C4-2B (cell line): ENCODE data around the gene DRD4.

Source experiments
- ZFX ChIP-seq: fragments of 450-650 bp; IDR thresholded peaks from 2 replicates; pipeline ENCODE4 v1.6.1; 2017
- TF ChIP-seq, protein P1 (sequence below): fragments of 450-650 bp; conservative IDR thresholded peaks from 2 replicates; pipeline ENCODE4 v1.5.1; 2017; ENCODE audit warnings: mild to moderate bottlenecking

- TF ChIP-seq, protein P1, sequence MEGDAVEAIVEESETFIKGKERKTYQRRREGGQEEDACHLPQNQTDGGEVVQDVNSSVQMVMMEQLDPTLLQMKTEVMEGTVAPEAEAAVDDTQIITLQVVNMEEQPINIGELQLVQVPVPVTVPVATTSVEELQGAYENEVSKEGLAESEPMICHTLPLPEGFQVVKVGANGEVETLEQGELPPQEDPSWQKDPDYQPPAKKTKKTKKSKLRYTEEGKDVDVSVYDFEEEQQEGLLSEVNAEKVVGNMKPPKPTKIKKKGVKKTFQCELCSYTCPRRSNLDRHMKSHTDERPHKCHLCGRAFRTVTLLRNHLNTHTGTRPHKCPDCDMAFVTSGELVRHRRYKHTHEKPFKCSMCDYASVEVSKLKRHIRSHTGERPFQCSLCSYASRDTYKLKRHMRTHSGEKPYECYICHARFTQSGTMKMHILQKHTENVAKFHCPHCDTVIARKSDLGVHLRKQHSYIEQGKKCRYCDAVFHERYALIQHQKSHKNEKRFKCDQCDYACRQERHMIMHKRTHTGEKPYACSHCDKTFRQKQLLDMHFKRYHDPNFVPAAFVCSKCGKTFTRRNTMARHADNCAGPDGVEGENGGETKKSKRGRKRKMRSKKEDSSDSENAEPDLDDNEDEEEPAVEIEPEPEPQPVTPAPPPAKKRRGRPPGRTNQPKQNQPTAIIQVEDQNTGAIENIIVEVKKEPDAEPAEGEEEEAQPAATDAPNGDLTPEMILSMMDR = no peak
- TF ChIP-seq ZFX = no peak
Measured at GRCh38 chr11:688681-689080, 51.6 kb downstream of the DRD4 start.
